GM21390 (cell line): ENCODE data around the gene RWDD4.

Experiments
- ATAC-seq: cut with Tn5 transposase; IDR thresholded peaks from one replicate; pipeline ENCODE4 v1.9.1; 2021; ENCODE audit not compliant: unreplicated experiment

The RWDD4 gene

DNA sequence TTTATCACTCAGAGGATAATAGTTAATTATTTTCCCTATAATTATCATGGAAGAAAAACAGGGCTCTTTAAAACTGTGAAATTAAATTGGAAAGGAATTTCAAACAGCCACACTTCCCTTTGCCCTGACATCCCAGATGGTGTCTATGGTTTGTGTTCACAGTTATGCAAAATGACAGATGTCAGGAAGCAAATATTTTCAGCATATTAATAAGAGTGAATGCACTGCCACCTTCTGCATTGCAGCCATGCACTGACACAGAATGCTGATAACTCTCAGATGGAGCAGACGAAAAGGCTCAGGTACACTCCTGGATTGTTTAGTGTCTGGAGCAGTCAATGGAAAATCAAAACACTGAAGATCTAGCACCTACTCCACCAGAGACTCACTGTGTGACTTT lies 57.6 kb downstream of the RWDD4 start:
- no peak for ATAC-seq

GRCh38 chr4:183600189-183600685 lies 58.7 kb downstream of the RWDD4 start:
- ATAC-seq = no peak

- ATAC-seq = peak; percentile 76
Measured at GRCh38 chr4:183599690-183600089, 59.3 kb downstream of the RWDD4 start.

DNA sequence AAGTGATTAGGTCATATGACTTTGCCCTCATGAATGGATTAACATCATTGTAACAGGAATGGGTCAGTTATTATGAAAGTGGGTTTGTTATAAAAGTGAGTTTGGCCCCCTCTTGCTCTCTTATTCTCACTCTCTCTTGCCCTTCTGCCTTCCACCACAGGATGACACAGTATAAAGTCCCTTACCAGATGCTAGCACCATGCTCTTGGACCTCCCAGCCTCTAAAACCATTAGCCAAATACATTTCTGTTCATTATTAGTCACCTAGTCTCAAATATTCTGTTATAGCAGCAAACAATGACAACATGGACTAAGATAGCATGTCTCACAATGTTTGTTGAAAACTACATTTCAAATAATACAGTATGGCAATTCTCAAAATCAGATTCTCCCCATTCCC lies 59.7 kb downstream of the RWDD4 start:
- peak; percentile 10 for ATAC-seq

GRCh38 chr4:183596067-183596757 lies 62.8 kb downstream of the RWDD4 start:
- no peak for ATAC-seq

DNA sequence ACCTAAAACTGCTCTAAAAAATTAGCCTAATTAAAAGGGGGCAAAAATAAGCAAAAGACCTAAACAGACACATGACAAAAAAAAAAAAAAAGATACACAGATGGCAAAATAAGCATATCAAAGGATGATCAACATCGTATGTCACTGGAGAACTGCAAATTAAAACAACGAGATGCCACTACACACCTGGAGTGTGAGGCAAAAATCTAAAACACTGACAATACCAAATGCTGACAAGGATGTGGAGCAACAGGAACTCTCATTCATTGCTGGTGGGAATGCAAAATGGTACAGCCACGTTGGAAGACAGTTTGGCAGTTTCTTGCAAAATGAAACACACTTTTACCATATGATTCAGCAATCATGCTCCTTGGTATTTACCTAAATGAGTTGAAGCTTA lies 64.2 kb downstream of the RWDD4 start:
- ATAC-seq = no peak

- no peak for ATAC-seq
Measured at GRCh38 chr4:183591301-183591700, 67.7 kb downstream of the RWDD4 start.
